ENCODE results near the gene MED9.

- TF ChIP-seq POU2F2 (IDR thresholded peaks at IDR 0.05; ENCODE audit: low read depth, low read length) (no peak), POLR2A (IDR thresholded peaks at IDR 0.05; ENCODE audit: low read depth, low read length) (no peak), POLR2AphosphoS5 (IDR thresholded peaks at IDR 0.05; ENCODE audit: low read depth, low read length) (no peak), TAF1 (IDR thresholded peaks at IDR 0.05; ENCODE audit: low read depth, low read length) (no peak), PAX5 (IDR thresholded peaks at IDR 0.05; ENCODE audit: insufficient read depth, low read length, severe bottlenecking) (no peak)
Observed at GRCh38 chr17:17506893-17507464, 30.2 kb downstream of the MED9 start.
